ENCODE data around the gene RALA. TPM values are rescaled to one million over a fixed set of nuclear protein-coding genes. Genes with fewer than 3 reads are reported as not detected.
A peak's percentile ranks its signal among the peaks of the same experiment; 100 is the strongest.

Gene RALA
- total and polyA plus RNA-seq, 2 of the 13 experiments (the other 11 are each of a cell fraction or from before 2014, with no cell fraction given), result 11.8 to 19.5 TPM

DNA sequence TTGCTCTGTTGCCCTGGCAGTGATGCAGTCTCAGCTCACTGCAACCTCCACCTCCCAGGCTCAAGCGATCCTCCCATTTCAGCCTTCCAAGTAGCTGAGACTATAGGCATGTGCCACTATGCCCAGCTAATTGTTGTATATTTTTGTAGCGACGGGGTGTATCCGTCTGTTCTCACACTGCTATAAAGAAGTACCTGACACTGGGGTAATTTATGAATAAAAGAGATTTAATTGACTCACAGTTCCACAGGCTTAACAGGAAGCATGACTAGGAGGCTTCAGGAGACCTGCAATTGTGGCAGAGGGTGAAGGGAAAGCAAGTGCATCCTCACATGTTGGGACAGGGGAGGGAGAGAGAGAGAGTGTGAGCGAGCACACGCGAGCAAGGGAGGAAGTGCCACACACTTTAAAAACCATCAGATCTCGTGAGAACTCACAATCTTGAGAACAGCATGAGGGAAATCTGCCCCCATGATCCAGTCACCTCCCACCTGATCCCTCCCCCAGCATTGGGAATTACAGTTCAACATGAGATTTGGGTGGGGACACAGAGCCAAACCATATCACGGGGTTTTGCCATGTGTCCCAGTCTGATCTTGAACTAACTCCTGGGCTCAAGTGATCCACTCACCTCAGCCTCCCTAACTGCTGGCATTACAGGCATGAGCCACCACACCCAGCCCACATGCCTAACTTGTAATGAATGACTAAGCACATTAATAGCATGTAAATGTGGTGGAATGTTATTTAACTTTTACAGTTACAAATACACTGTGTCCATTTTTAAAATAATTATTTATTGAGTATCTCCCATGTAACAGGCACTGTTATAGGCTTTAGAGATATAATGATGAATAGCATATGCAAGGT lies 65.5 kb downstream of the RALA start:
- no peak for ATAC-seq

More for the DNA sequence above, 65.5 kb downstream of the RALA start:
- no peak overlapping the region for H3K4me3 ChIP-seq (replicated peaks in 1 of 3; ENCODE audit: insufficient read depth in 1 of 3, low read depth in 2 of 3, low read length in 3 of 3)
- no TSS peak for BruUV-seq (replicated peaks)
- H3K9me3 ChIP-seq (ENCODE audit: low read length), result no peaks in the 10 kb centered on the region
- no peak overlapping the region for H3K27ac ChIP-seq (ENCODE audit: extremely low read length, insufficient read depth, low read length)
- intact Hi-C loops (cut with micrococcal nuclease; ENCODE audit: unreplicated experiment) (no loop called here), in situ Hi-C loops (cut with HindIII; ENCODE audit: extremely low pct_ligation_motif_present, low pct_unique_long_range_greater_than_20kb) (no loop called here)
- TF ChIP-seq ZNF879 (CRISPR knock-in tag; IDR thresholded peaks at IDR 0.05) (no peak), ARNTL (CRISPR knock-in tag; IDR thresholded peaks at IDR 0.05) (no peak), RBM22 (optimal IDR thresholded peaks at IDR 0.05; ENCODE audit: low read length) (peak; percentile 17)
- TF ChIP-seq, protein P1, sequence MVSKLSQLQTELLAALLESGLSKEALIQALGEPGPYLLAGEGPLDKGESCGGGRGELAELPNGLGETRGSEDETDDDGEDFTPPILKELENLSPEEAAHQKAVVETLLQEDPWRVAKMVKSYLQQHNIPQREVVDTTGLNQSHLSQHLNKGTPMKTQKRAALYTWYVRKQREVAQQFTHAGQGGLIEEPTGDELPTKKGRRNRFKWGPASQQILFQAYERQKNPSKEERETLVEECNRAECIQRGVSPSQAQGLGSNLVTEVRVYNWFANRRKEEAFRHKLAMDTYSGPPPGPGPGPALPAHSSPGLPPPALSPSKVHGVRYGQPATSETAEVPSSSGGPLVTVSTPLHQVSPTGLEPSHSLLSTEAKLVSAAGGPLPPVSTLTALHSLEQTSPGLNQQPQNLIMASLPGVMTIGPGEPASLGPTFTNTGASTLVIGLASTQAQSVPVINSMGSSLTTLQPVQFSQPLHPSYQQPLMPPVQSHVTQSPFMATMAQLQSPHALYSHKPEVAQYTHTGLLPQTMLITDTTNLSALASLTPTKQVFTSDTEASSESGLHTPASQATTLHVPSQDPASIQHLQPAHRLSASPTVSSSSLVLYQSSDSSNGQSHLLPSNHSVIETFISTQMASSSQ (IDR thresholded peaks at IDR 0.05; ENCODE audit: low read depth), result no peak
- TF ChIP-seq, protein P1 (CRISPR knock-in tag; IDR thresholded peaks at IDR 0.05; ENCODE audit: borderline replicate concordance), result no peak
- peaks cover 11% of the 10 kb centered on the region for H3K79me2 ChIP-seq (ENCODE audit: insufficient read depth, low read length)
- no peak overlapping the region for H2AFZ ChIP-seq (ENCODE audit: low read length)
- no peak for DNase-seq (ENCODE audit: low spot score)
- H3K27me3 ChIP-seq (ENCODE audit: control insufficient read depth in 1 of 2, insufficient read depth in 2 of 2, low read length in 2 of 2), result no peaks in the 10 kb centered on the region
- FAIRE-seq, result no peak
- H3K4me1 ChIP-seq (ENCODE audit: insufficient read depth, low read length), result no peaks in the 10 kb centered on the region
- no peaks in the 10 kb centered on the region for H4K20me1 ChIP-seq (ENCODE audit: insufficient read depth, low read length)
- POLR2A ChIA-PET, result no interaction called here
- WGBS (ENCODE audit: low lambda C conversion rate), result 100% methylated on average over 8 of the region's 9 CpGs
- peaks cover 6 to 38% of the 10 kb centered on the region in 2 experiments for H3K36me3 ChIP-seq (replicated peaks in 1 of 2; ENCODE audit: control insufficient read depth in 1 of 2, insufficient read depth in 2 of 2, low read length in 2 of 2)
- H3K4me2 ChIP-seq (ENCODE audit: low read depth, low read length), result no peak overlapping the region
- CTCF ChIA-PET (ENCODE audit: low intra/inter-chr PET ratio, low total read pairs), result no interaction called here
- no peak overlapping the region for H3K9ac ChIP-seq (ENCODE audit: insufficient read depth, low read depth, low read length)
